GM23338 (cell line): ENCODE measurements around the gene VWDE. TPM values are rescaled to one million over a fixed set of nuclear protein-coding genes. Genes with fewer than 3 reads are reported as not detected.

Experiments
- ATAC-seq: fragments of 200-7000 bp; cut with Tn5 transposase; 3 replicates; pipeline ENCODE4 v1.9.1; 2020
- DNase-seq: peaks from one replicate; pipeline ENCODE4 v3.0.0-alpha.2; 2015; ENCODE audit warnings: low spot score
- H2AFZ ChIP-seq: fragments of 200-600 bp; sonication (generic); 2 replicates; pipeline ENCODE4 v1.8.0; 2016; ENCODE audit warnings: antibody characterized with exemption, mild to moderate bottlenecking, moderate library complexity
- H3F3A ChIP-seq: fragments of 200-600 bp; sonication (generic); replicated peaks from 2 replicates; pipeline ENCODE4 v1.8.0; 2017; ENCODE audit warnings: antibody characterized with exemption, mixed run types, low read depth
- H3K27ac ChIP-seq: fragments of 200-600 bp; sonication (generic); 2 replicates; pipeline ENCODE4 v1.6.1; 2016; ENCODE audit warnings: low read depth
- H3K27me3 ChIP-seq: fragments of 200-600 bp; sonication (generic); 2 replicates; pipeline ENCODE4 v1.8.0; 2016; ENCODE audit warnings: mild to moderate bottlenecking, mixed run types, moderate library complexity; ENCODE audit not compliant: insufficient read depth
- H3K36me3 ChIP-seq: fragments of 200-600 bp; sonication (generic); 2 replicates; pipeline ENCODE4 v1.8.0; 2016; ENCODE audit warnings: mild to moderate bottlenecking; ENCODE audit not compliant: insufficient read depth
- H3K4me1 ChIP-seq: fragments of 200-600 bp; sonication (generic); 2 replicates; pipeline ENCODE4 v1.8.0; 2016; ENCODE audit warnings: mild to moderate bottlenecking, moderate library complexity; ENCODE audit not compliant: insufficient read depth
- H3K4me2 ChIP-seq: fragments of 200-600 bp; sonication (generic); 2 replicates; pipeline ENCODE4 v1.7.1; 2017; ENCODE audit warnings: mixed run types
- H3K4me3 ChIP-seq: fragments of 200-600 bp; sonication (generic); 2 replicates; pipeline ENCODE4 v1.6.1; 2016; ENCODE audit warnings: mixed run types
- H3K79me2 ChIP-seq: fragments of 200-600 bp; sonication (generic); replicated peaks from 2 replicates; pipeline ENCODE4 v1.8.0; 2017; ENCODE audit warnings: mild to moderate bottlenecking; ENCODE audit not compliant: insufficient read depth
- H3K9me2 ChIP-seq: fragments of 200-600 bp; sonication (generic); 2 replicates; pipeline ENCODE4 v1.8.0; 2017; ENCODE audit not compliant: insufficient read depth
- H4K20me1 ChIP-seq: fragments of 200-600 bp; sonication (generic); replicated peaks from 2 replicates; pipeline ENCODE4 v1.8.0; 2017; ENCODE audit warnings: mild to moderate bottlenecking; ENCODE audit not compliant: insufficient read depth
- H3K27ac Mint-ChIP-seq: 2 replicates; pipeline ENCODE4 v1.8.0; 2020; ENCODE audit warnings: inconsistent platforms, mild to moderate bottlenecking, moderate library complexity, mixed read lengths
- H3K27me3 Mint-ChIP-seq: 3 replicates; pipeline ENCODE4 v1.8.0; 2022; ENCODE audit warnings: low read depth, mild to moderate bottlenecking, moderate library complexity, mixed read lengths, inconsistent platforms; ENCODE audit not compliant: insufficient read depth, poor library complexity
- H3K36me3 Mint-ChIP-seq: 3 replicates; pipeline ENCODE4 v1.8.0; 2021; ENCODE audit warnings: low read depth, mild to moderate bottlenecking, inconsistent platforms, moderate library complexity, mixed read lengths
- H3K4me1 Mint-ChIP-seq: 3 replicates; pipeline ENCODE4 v1.8.0; 2020; ENCODE audit warnings: mild to moderate bottlenecking, inconsistent platforms, mixed read lengths
- H3K4me3 Mint-ChIP-seq: 3 replicates; pipeline ENCODE4 v1.8.0; 2021; ENCODE audit warnings: moderate library complexity, mild to moderate bottlenecking, inconsistent platforms, mixed read lengths
- H3K9me3 Mint-ChIP-seq: 3 replicates; pipeline ENCODE4 v1.8.0; 2020; ENCODE audit warnings: moderate library complexity, mild to moderate bottlenecking, inconsistent platforms, mixed read lengths
- CREB1 ChIP-seq: fragments of 250-450 bp; sonication (Bioruptor Pico); IDR thresholded peaks from 2 replicates; pipeline ENCODE4 v1.5.0; 2020; ENCODE audit warnings: low read depth, mild to moderate bottlenecking, moderate library complexity
- CTCF ChIP-seq, 2 experiments: fragments of 200-600 bp in 1 of 2; sonication (generic) in 1 of 2; conservative IDR thresholded peaks; 2 replicates each; pipeline versions ENCODE4 v1.5.1 to v1.6.1; 2016 to 2017; ENCODE audit warnings: antibody characterized with exemption in 2 of 2, low read depth in 2 of 2, mild to moderate bottlenecking in 2 of 2, moderate library complexity in 1 of 2
- JUNB ChIP-seq: IDR thresholded peaks from one replicate; pipeline ENCODE4 v1.6.1; 2016; ENCODE audit warnings: antibody characterized with exemption; ENCODE audit not compliant: unreplicated experiment
- NANOG ChIP-seq: IDR thresholded peaks from 2 replicates; pipeline ENCODE4 v1.6.1; 2016; ENCODE audit warnings: antibody characterized with exemption, borderline replicate concordance
- POLR2AphosphoS5 ChIP-seq: IDR thresholded peaks from 2 replicates; pipeline ENCODE4 v1.6.1; 2016; ENCODE audit warnings: antibody characterized with exemption, low read depth
- REST ChIP-seq: IDR thresholded peaks from one replicate; pipeline ENCODE4 v1.6.1; 2018; ENCODE audit warnings: antibody characterized with exemption; ENCODE audit not compliant: unreplicated experiment
- ZNF331 ChIP-seq: fragments of 250-450 bp; sonication (Bioruptor Pico); IDR thresholded peaks from 2 replicates; pipeline ENCODE4 v1.5.0; 2020; ENCODE audit warnings: low read depth, mild to moderate bottlenecking, moderate library complexity
- polyA plus RNA-seq: library from polyadenylated mRNA; unstranded; fragments of >200 nt; fragmentation: Nextera tagmentation; extraction: Ambion mirVana; gene quantifications from 2 replicates; pipeline ENCODE4 v1.2.1, GENCODE V29; 2016
- total RNA-seq: library from RNA; depleted of rRNA; stranded (reverse); fragments of >200 nt; shearing (Covaris generic); gene quantifications from 2 replicates; pipeline ENCODE4 v1.2.3, GENCODE V29; 2014

Gene VWDE
- total and polyA plus RNA-seq, 2 experiments from 2014 or later: 24.6 to 45.5 TPM

GRCh38 chr7:12410523-12410922, 6.9 kb upstream of the VWDE start:
- H3F3A ChIP-seq: no peaks in the 10 kb centered on the region
- H3K4me3 Mint-ChIP-seq: no peak overlapping the region
- peaks cover 15% of the 10 kb centered on the region for H3K4me1 Mint-ChIP-seq

More at GRCh38 chr7:12410523-12410922, 6.9 kb upstream of the VWDE start:
- Histone ChIP-seq H3K27ac (no peak overlapping the region), H3K27me3 (no peaks in the 10 kb centered on the region), H3K9me2 (no peaks in the 10 kb centered on the region), H3K36me3 (no peaks in the 10 kb centered on the region), H3K4me3 (no peak overlapping the region), H2AFZ (no peak overlapping the region), H4K20me1 (no peaks in the 10 kb centered on the region), H3K4me1 (peaks cover 21% of the 10 kb centered on the region), H3K4me2 (no peak overlapping the region), H3K79me2 (no peaks in the 10 kb centered on the region)
- peaks cover 2% of the 10 kb centered on the region for H3K27me3 Mint-ChIP-seq
- H3K27ac Mint-ChIP-seq: no peak overlapping the region
- DNase-seq: no peak
- TF ChIP-seq CREB1 (no peak), REST (no peak), JUNB (no peak), POLR2AphosphoS5 (no peak), NANOG (no peak), ZNF331 (CRISPR knock-in tag) (no peak), CTCF (conservative IDR thresholded peaks at IDR 0.05; ENCODE audit: low read depth in 2 of 2) (no peak)
- H3K36me3 Mint-ChIP-seq: peaks cover 9% of the 10 kb centered on the region
- H3K9me3 Mint-ChIP-seq: peaks cover 9% of the 10 kb centered on the region; the same call in 1 of the 3 replicates
- ATAC-seq: no peak
